HepG2 (cell line): ENCODE data around the gene CARMIL3. TPM values are rescaled to one million over a fixed set of nuclear protein-coding genes. Genes with fewer than 3 reads are reported as not detected.

Experiments used
- BRD4 ChIP-seq: sonication (generic); formaldehyde crosslinking; IDR thresholded peaks from 2 replicates; pipeline ENCODE4 v1.4.0; 2020; ENCODE audit warnings: missing genetic modification reagents
- HNF4G ChIP-seq, 2 experiments: sonication (generic) in 1 of 2; formaldehyde crosslinking in 1 of 2; IDR thresholded peaks; 2 replicates each; pipeline versions ENCODE4 v1.4.0 to v1.6.1; 2011 to 2020; ENCODE audit warnings: borderline replicate concordance in 2 of 2, low read depth in 2 of 2, mild to moderate bottlenecking in 2 of 2, low read length in 1 of 2, missing genetic modification reagents in 1 of 2, moderate library complexity in 1 of 2
- HNRNPL ChIP-seq: fragments of 200-400 bp; formaldehyde crosslinking; IDR thresholded peaks from 2 replicates; pipeline ENCODE4 v1.6.1; 2017; ENCODE audit warnings: mild to moderate bottlenecking, low read depth, low read length
- MIER3 ChIP-seq: IDR thresholded peaks from 2 replicates; pipeline ENCODE4 v1.6.1; 2016; ENCODE audit warnings: missing compliant biosample characterization, borderline replicate concordance
- MLXIP ChIP-seq: sonication (generic); formaldehyde crosslinking; IDR thresholded peaks from 2 replicates; pipeline ENCODE4 v1.9.0; 2021; ENCODE audit warnings: missing genetic modification reagents, borderline replicate concordance
- TMF1 ChIP-seq: sonication (generic); formaldehyde crosslinking; IDR thresholded peaks from 2 replicates; pipeline ENCODE4 v1.8.1; 2022; ENCODE audit warnings: low read depth, missing genetic modification reagents
- ZBTB20 ChIP-seq: sonication (generic); formaldehyde crosslinking; IDR thresholded peaks from 2 replicates; pipeline ENCODE4 v1.8.1; 2023; ENCODE audit warnings: missing genetic modification reagents, low read depth, mild to moderate bottlenecking, borderline replicate concordance
- ZBTB44 ChIP-seq: sonication (generic); formaldehyde crosslinking; IDR thresholded peaks from 2 replicates; pipeline ENCODE4 v1.4.0; 2020; ENCODE audit warnings: missing genetic modification reagents
- ZFP36L2 ChIP-seq: sonication (generic); formaldehyde crosslinking; IDR thresholded peaks from 2 replicates; pipeline ENCODE4 v1.4.0; 2020; ENCODE audit warnings: missing genetic modification reagents
- ZKSCAN5 ChIP-seq: sonication (generic); formaldehyde crosslinking; IDR thresholded peaks from 2 replicates; pipeline ENCODE4 v1.5.1; 2020; ENCODE audit warnings: mild to moderate bottlenecking, missing genetic modification reagents
- ZNF446 ChIP-seq: sonication (generic); formaldehyde crosslinking; IDR thresholded peaks from 2 replicates; pipeline ENCODE4 v1.5.0; 2020; ENCODE audit warnings: mild to moderate bottlenecking, missing genetic modification reagents
- ZNF569 ChIP-seq: sonication (generic); formaldehyde crosslinking; IDR thresholded peaks from 2 replicates; pipeline ENCODE4 v1.5.0; 2020; ENCODE audit warnings: mild to moderate bottlenecking, missing genetic modification reagents, moderate library complexity, borderline replicate concordance
- ZNF75D ChIP-seq: sonication (generic); formaldehyde crosslinking; IDR thresholded peaks from 2 replicates; pipeline ENCODE4 v1.8.1; 2023; ENCODE audit warnings: missing genetic modification reagents, mild to moderate bottlenecking, borderline replicate concordance
- ZNF780A ChIP-seq: sonication (generic); formaldehyde crosslinking; IDR thresholded peaks from 2 replicates; pipeline ENCODE4 v1.8.0; 2022; ENCODE audit warnings: mild to moderate bottlenecking, missing genetic modification reagents, moderate library complexity
- polyA plus RNA-seq, 8 experiments: library from polyadenylated mRNA; depleted of rRNA in 3 of 8; stranded (reverse) in 7 of 8; unstranded in 1 of 8; fragments of >200 nt; fragmentation: Illumina TruSeq in 4 of 8; extraction: Trizol in 4 of 8; gene quantifications; 2 replicates each; pipeline versions ENCODE4 v1.2.1 to v1.2.3, GENCODE V29; 2011 to 2016; ENCODE audit warnings: low read depth in 4 of 8, missing spikeins in 1 of 8, mixed read lengths in 1 of 8; ENCODE audit not compliant: insufficient read depth in 1 of 8
- total RNA-seq, 5 experiments: library from RNA; depleted of rRNA; stranded (reverse); fragments of >200 nt; fragmentation: Illumina TruSeq; extraction: Trizol; gene quantifications; 2 replicates each; pipeline ENCODE4 v1.2.3, GENCODE V29; 2016; ENCODE audit warnings: low read depth in 1 of 5
- TF ChIP-seq, protein P1 (sequence below): sonication (generic); formaldehyde crosslinking; IDR thresholded peaks from 2 replicates; pipeline ENCODE4 v1.5.0; 2020; ENCODE audit warnings: mild to moderate bottlenecking, missing genetic modification reagents, borderline replicate concordance

The CARMIL3 gene
- total and polyA plus RNA-seq, 2 of the 13 experiments (the other 11 are each of a cell fraction or from before 2014, with no cell fraction given): 0.27 to 0.55 TPM

- TF ChIP-seq BRD4 (CRISPR knock-in tag): peak; percentile 11; the same call in 1 of the 2 replicates
- no peak for TF ChIP-seq HNF4G (IDR thresholded peaks at IDR 0.05; ENCODE audit: borderline replicate concordance, low read depth, low read length)
- no peak for TF ChIP-seq HNF4G (CRISPR knock-in tag; IDR thresholded peaks at IDR 0.05; ENCODE audit: borderline replicate concordance, low read depth)
- TF ChIP-seq MLXIP (CRISPR knock-in tag): no peak
- TF ChIP-seq ZBTB20: peak; percentile 55; the same call in 1 of the 2 replicates
- TF ChIP-seq ZNF75D (CRISPR knock-in tag): 0 out of 2 replicates have a peak, but pooled peaks have one; percentile 57
- TF ChIP-seq ZKSCAN5 (CRISPR knock-in tag): 0 out of 2 replicates have a peak, but pooled peaks have one; percentile 48
- TF ChIP-seq ZNF569 (CRISPR knock-in tag): 0 out of 2 replicates have a peak, but pooled peaks have one; percentile 37
- TF ChIP-seq ZNF446 (CRISPR knock-in tag): 0 out of 2 replicates have a peak, but pooled peaks have one; percentile 5
- 0 out of 2 replicates have a peak, but pooled peaks have one; percentile 1 for TF ChIP-seq TMF1
- 0 out of 2 replicates have a peak, but pooled peaks have one; percentile 21 for TF ChIP-seq ZBTB44 (CRISPR knock-in tag)
- TF ChIP-seq ZFP36L2 (CRISPR knock-in tag): 0 out of 2 replicates have a peak, but pooled peaks have one; percentile 14
- TF ChIP-seq, protein P1, sequence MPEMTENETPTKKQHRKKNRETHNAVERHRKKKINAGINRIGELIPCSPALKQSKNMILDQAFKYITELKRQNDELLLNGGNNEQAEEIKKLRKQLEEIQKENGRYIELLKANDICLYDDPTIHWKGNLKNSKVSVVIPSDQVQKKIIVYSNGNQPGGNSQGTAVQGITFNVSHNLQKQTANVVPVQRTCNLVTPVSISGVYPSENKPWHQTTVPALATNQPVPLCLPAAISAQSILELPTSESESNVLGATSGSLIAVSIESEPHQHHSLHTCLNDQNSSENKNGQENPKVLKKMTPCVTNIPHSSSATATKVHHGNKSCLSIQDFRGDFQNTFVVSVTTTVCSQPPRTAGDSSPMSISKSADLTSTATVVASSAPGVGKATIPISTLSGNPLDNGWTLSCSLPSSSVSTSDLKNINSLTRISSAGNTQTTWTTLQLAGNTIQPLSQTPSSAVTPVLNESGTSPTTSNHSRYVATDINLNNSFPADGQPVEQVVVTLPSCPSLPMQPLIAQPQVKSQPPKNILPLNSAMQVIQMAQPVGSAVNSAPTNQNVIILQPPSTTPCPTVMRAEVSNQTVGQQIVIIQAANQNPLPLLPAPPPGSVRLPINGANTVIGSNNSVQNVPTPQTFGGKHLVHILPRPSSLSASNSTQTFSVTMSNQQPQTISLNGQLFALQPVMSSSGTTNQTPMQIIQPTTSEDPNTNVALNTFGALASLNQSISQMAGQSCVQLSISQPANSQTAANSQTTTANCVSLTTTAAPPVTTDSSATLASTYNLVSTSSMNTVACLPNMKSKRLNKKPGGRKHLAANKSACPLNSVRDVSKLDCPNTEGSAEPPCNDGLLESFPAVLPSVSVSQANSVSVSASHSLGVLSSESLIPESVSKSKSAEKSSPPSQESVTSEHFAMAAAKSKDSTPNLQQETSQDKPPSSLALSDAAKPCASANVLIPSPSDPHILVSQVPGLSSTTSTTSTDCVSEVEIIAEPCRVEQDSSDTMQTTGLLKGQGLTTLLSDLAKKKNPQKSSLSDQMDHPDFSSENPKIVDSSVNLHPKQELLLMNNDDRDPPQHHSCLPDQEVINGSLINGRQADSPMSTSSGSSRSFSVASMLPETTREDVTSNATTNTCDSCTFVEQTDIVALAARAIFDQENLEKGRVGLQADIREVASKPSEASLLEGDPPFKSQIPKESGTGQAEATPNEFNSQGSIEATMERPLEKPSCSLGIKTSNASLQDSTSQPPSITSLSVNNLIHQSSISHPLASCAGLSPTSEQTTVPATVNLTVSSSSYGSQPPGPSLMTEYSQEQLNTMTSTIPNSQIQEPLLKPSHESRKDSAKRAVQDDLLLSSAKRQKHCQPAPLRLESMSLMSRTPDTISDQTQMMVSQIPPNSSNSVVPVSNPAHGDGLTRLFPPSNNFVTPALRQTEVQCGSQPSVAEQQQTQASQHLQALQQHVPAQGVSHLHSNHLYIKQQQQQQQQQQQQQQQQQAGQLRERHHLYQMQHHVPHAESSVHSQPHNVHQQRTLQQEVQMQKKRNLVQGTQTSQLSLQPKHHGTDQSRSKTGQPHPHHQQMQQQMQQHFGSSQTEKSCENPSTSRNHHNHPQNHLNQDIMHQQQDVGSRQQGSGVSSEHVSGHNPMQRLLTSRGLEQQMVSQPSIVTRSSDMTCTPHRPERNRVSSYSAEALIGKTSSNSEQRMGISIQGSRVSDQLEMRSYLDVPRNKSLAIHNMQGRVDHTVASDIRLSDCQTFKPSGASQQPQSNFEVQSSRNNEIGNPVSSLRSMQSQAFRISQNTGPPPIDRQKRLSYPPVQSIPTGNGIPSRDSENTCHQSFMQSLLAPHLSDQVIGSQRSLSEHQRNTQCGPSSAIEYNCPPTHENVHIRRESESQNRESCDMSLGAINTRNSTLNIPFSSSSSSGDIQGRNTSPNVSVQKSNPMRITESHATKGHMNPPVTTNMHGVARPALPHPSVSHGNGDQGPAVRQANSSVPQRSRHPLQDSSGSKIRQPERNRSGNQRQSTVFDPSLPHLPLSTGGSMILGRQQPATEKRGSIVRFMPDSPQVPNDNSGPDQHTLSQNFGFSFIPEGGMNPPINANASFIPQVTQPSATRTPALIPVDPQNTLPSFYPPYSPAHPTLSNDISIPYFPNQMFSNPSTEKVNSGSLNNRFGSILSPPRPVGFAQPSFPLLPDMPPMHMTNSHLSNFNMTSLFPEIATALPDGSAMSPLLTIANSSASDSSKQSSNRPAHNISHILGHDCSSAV: 0 out of 2 replicates have a peak, but pooled peaks have one; percentile 43
- no peak for TF ChIP-seq MIER3
- 0 out of 2 replicates have a peak, but pooled peaks have one; percentile 10 for TF ChIP-seq ZNF780A (CRISPR knock-in tag)
- TF ChIP-seq HNRNPL: 0 out of 2 replicates have a peak, but pooled peaks have one; percentile 20
Measured at GRCh38 chr14:24051176-24051788, 527 bp upstream of the CARMIL3 start (continued).
